KG1 (cell line): Measurements from ENCODE around the gene SLC46A1.

ENCODE experiments used
- DNase-seq: peaks from one replicate; lab custom pipeline; 2025; lab: John Stamatoyannopoulos, UW

Gene SLC46A1

GRCh38 chr17:28379814-28380801 is 25.9 kb downstream of the SLC46A1 start:
- DNase-seq = no peak

GRCh38 chr17:28372945-28373274 is 33.1 kb downstream of the SLC46A1 start:
- DNase-seq = no peak

GRCh38 chr17:28372203-28372944 is 33.6 kb downstream of the SLC46A1 start:
- no peak for DNase-seq

GRCh38 chr17:28371245-28372202 is 34.5 kb downstream of the SLC46A1 start, which contains the start of gene SARM1:
TSS of gene SARM1 (plus strand) at chr17:28371694. CDS start at chr17:28372033, 339 bp downstream.
- no peak for DNase-seq

- DNase-seq = no peak
Observed at GRCh38 chr17:28370744-28371103, 35.3 kb downstream of the SLC46A1 start.

- no peak for DNase-seq
Observed at GRCh38 chr17:28370035-28370743, 35.8 kb downstream of the SLC46A1 start, which contains the start of gene VTN. TSS of gene VTN (minus strand) at chr17:28370307. CDS start at chr17:28370203, 104 bp downstream.

GRCh38 chr17:28369684-28370034 is 36.4 kb downstream of the SLC46A1 start:
- no peak for DNase-seq

GRCh38 chr17:28368915-28369683 is 36.9 kb downstream of the SLC46A1 start:
- DNase-seq = no peak

GRCh38 chr17:28368306-28368831 is 37.6 kb downstream of the SLC46A1 start:
- no peak for DNase-seq

- no peak for DNase-seq
Observed at GRCh38 chr17:28367641-28368305, 38.2 kb downstream of the SLC46A1 start.

GRCh38 chr17:28366605-28367004 is 39.4 kb downstream of the SLC46A1 start:
- DNase-seq = no peak

- DNase-seq = no peak
Observed at GRCh38 chr17:28365487-28365886, 40.5 kb downstream of the SLC46A1 start.

GRCh38 chr17:28364665-28365363 is 41.2 kb downstream of the SLC46A1 start, which contains the start of gene SEBOX:
TSS of gene SEBOX (minus strand) at chr17:28365199. CDS start at chr17:28365151, 48 bp downstream.
- DNase-seq = no peak

GRCh38 chr17:28363776-28364650 is 42.0 kb downstream of the SLC46A1 start:
- no peak for DNase-seq

GRCh38 chr17:28363186-28363585 is 42.8 kb downstream of the SLC46A1 start:
- DNase-seq = no peak

- no peak for DNase-seq
Observed at GRCh38 chr17:28357901-28358197, 48.2 kb downstream of the SLC46A1 start.

- DNase-seq = peak; percentile 90
Observed at GRCh38 chr17:28357061-28357900, 48.7 kb downstream of the SLC46A1 start, which contains the start of gene POLDIP2. TSS of gene POLDIP2 (minus strand) at chr17:28357527. CDS start at chr17:28357448, 79 bp downstream.
